ENCODE measurements around the gene CEP170B.
"Not testable (repeated sequence)": the region's sequence is repeated elsewhere in the genome, so short reads cannot be mapped to it uniquely, and the experiment has no call there.

Gene CEP170B

GRCh38 chr14:104919152-104919992, 54.3 kb downstream of the CEP170B start:
- not testable (repeated sequence) for DNase-seq

- no peak for DNase-seq
These were observed 54.9 kb downstream of the CEP170B start for GRCh38 chr14:104919993-104920315.

GRCh38 chr14:104923640-104924420, 58.8 kb downstream of the CEP170B start:
- DNase-seq, result no peak

- DNase-seq, result no peak
These were observed 59.5 kb downstream of the CEP170B start, which contains the start of gene PLD4 for GRCh38 chr14:104924421-104925213. PLD4 (plus strand) TSS chr14:104924879; CDS start chr14:104927141, 2,262 bp downstream.

GRCh38 chr14:104925214-104925854, 60.3 kb downstream of the CEP170B start:
- no peak for DNase-seq

GRCh38 chr14:104925855-104926609, 61.0 kb downstream of the CEP170B start:
- DNase-seq, result no peak

- DNase-seq, result no peak
These were observed 61.8 kb downstream of the CEP170B start for GRCh38 chr14:104926619-104927431.

GRCh38 chr14:104927432-104927816, 62.4 kb downstream of the CEP170B start:
- DNase-seq, result no peak

GRCh38 chr14:104927901-104928300, 62.8 kb downstream of the CEP170B start:
- no peak for DNase-seq

- no peak for DNase-seq
These were observed 63.5 kb downstream of the CEP170B start for GRCh38 chr14:104928391-104929133.

GRCh38 chr14:104929268-104930230, 64.5 kb downstream of the CEP170B start:
- DNase-seq, result no peak

- DNase-seq, result no peak
These were observed 65.6 kb downstream of the CEP170B start for GRCh38 chr14:104930526-104931303.

- DNase-seq, result no peak
These were observed 66.3 kb downstream of the CEP170B start for GRCh38 chr14:104931304-104931770.

- DNase-seq, result no peak
These were observed 67.0 kb downstream of the CEP170B start for GRCh38 chr14:104931771-104932675.

- peak in 1 of 2 experiments; percentile 43 for DNase-seq
These were observed 67.9 kb downstream of the CEP170B start for GRCh38 chr14:104932676-104933631.

Measured in cerebellar nuclear complex (tissue), 1 donor.